BLaER1 (cell line): ENCODE measurements around the gene CGREF1.

ENCODE experiments used
- H3K27ac ChIP-seq: shearing (Covaris generic); formaldehyde crosslinking; 2 replicates; pipeline ENCODE4 v1.8.1; 2022
- H3K27me3 ChIP-seq: shearing (Covaris generic); formaldehyde crosslinking; 2 replicates; pipeline ENCODE4 v1.8.1; 2022
- H3K36me3 ChIP-seq: shearing (Covaris generic); formaldehyde crosslinking; 2 replicates; pipeline ENCODE4 v1.8.1; 2022
- H3K4me1 ChIP-seq: shearing (Covaris generic); formaldehyde crosslinking; 2 replicates; pipeline ENCODE4 v1.8.1; 2022
- H3K4me2 ChIP-seq: shearing (Covaris generic); formaldehyde crosslinking; 2 replicates; pipeline ENCODE4 v1.8.1; 2022
- H3K4me3 ChIP-seq: shearing (Covaris generic); formaldehyde crosslinking; 2 replicates; pipeline ENCODE4 v1.8.1; 2022
- H3K9ac ChIP-seq: shearing (Covaris generic); formaldehyde crosslinking; 2 replicates; pipeline ENCODE4 v1.8.1; 2022
- H3K9me3 ChIP-seq: shearing (Covaris generic); formaldehyde crosslinking; 2 replicates; pipeline ENCODE4 v1.8.1; 2022
- H4K20me1 ChIP-seq: shearing (Covaris generic); formaldehyde crosslinking; 2 replicates; pipeline ENCODE4 v1.8.1; 2022
- Cebpa-rat ChIP-seq: shearing (Covaris generic); IDR thresholded peaks from 2 replicates; pipeline ENCODE4 v1.8.1; 2022

CGREF1 gene

GRCh38 chr2:27089111-27089954, 29.6 kb downstream of the CGREF1 start:
- Histone ChIP-seq H3K4me3 (no peak overlapping the region), H3K27ac (no peak overlapping the region), H3K4me1 (peaks cover 75% of the 10 kb centered on the region), H3K27me3 (no peaks in the 10 kb centered on the region), H4K20me1 (peaks cover 3% of the 10 kb centered on the region; the same call in 1 of the 2 replicates), H3K36me3 (peaks cover 10% of the 10 kb centered on the region), H3K9me3 (no peaks in the 10 kb centered on the region), H3K9ac (no peak overlapping the region), H3K4me2 (peak overlapping the region; percentile 100)
- TF ChIP-seq Cebpa-rat, result no peak

- peaks cover 82% of the 10 kb centered on the region for H3K4me1 ChIP-seq
- no peak overlapping the region for H3K4me3 ChIP-seq
- peaks cover 17% of the 10 kb centered on the region for H3K36me3 ChIP-seq
- H3K4me2 ChIP-seq, result peak overlapping the region; percentile 100
- H3K9me3 ChIP-seq, result no peaks in the 10 kb centered on the region
- H4K20me1 ChIP-seq, result peaks cover 8% of the 10 kb centered on the region; the same call in 1 of the 2 replicates
- no peaks in the 10 kb centered on the region for H3K27me3 ChIP-seq
- no peak overlapping the region for H3K9ac ChIP-seq
- no peak overlapping the region for H3K27ac ChIP-seq
- no peak for TF ChIP-seq Cebpa-rat
Measured at GRCh38 chr2:27088634-27089033, 30.3 kb downstream of the CGREF1 start.

GRCh38 chr2:27087823-27088410, 31.0 kb downstream of the CGREF1 start:
- Histone ChIP-seq H4K20me1 (peaks cover 15% of the 10 kb centered on the region; the same call in 1 of the 2 replicates), H3K36me3 (peaks cover 24% of the 10 kb centered on the region), H3K9me3 (no peaks in the 10 kb centered on the region), H3K4me2 (peak overlapping the region; percentile 100), H3K9ac (no peak overlapping the region), H3K27ac (no peak overlapping the region), H3K4me1 (peaks cover 87% of the 10 kb centered on the region), H3K27me3 (no peaks in the 10 kb centered on the region), H3K4me3 (no peak overlapping the region)
- TF ChIP-seq Cebpa-rat, result no peak

- TF ChIP-seq Cebpa-rat, result no peak
- peak within 1 kb of the TSS; percentile 88 for H3K27ac ChIP-seq
- H3K9me3 ChIP-seq, result no peaks in the 10 kb centered on the region
- H3K4me2 ChIP-seq, result peak within 1 kb of the TSS; percentile 100
- peak within 1 kb of the TSS; percentile 75 for H3K4me3 ChIP-seq
- peaks cover 87% of the 10 kb centered on the region for H3K4me1 ChIP-seq
- no peaks in the 10 kb centered on the region for H3K27me3 ChIP-seq
- H4K20me1 ChIP-seq, result peaks cover 21% of the 10 kb centered on the region; the same call in 1 of the 2 replicates
- H3K36me3 ChIP-seq, result peaks cover 34% of the 10 kb centered on the region
- peak within 1 kb of the TSS; percentile 88 for H3K9ac ChIP-seq
Measured at GRCh38 chr2:27086724-27087593, 32.0 kb downstream of the CGREF1 start, which contains the start of gene KHK. Gene KHK, plus strand, starts transcription at chr2:27086772. Its CDS starts 488 bp downstream, at chr2:27087260.

GRCh38 chr2:27086090-27086723, 32.7 kb downstream of the CGREF1 start:
- Histone ChIP-seq H3K4me3 (peak overlapping the region; percentile 75), H4K20me1 (peaks cover 21% of the 10 kb centered on the region; the same call in 1 of the 2 replicates), H3K36me3 (peaks cover 38% of the 10 kb centered on the region), H3K9ac (peak overlapping the region; percentile 88), H3K4me2 (peak overlapping the region; percentile 100), H3K27me3 (no peaks in the 10 kb centered on the region), H3K9me3 (no peaks in the 10 kb centered on the region), H3K27ac (peak overlapping the region; percentile 88), H3K4me1 (peaks cover 91% of the 10 kb centered on the region)
- no peak for TF ChIP-seq Cebpa-rat

- peaks cover 21% of the 10 kb centered on the region; the same call in 1 of the 2 replicates for H4K20me1 ChIP-seq
Measured at GRCh38 chr2:27085673-27086089, 33.2 kb downstream of the CGREF1 start.

GRCh38 chr2:27085062-27085672, 33.8 kb downstream of the CGREF1 start:
- H3K4me1 ChIP-seq, result peaks cover 91% of the 10 kb centered on the region
- H3K4me2 ChIP-seq, result peak overlapping the region; percentile 100
- H3K27me3 ChIP-seq, result no peaks in the 10 kb centered on the region
- peaks cover 38% of the 10 kb centered on the region for H3K36me3 ChIP-seq
- peak overlapping the region; percentile 88 for H3K27ac ChIP-seq
- H3K9ac ChIP-seq, result peak overlapping the region; percentile 88
- peaks cover 21% of the 10 kb centered on the region; the same call in 1 of the 2 replicates for H4K20me1 ChIP-seq
- H3K4me3 ChIP-seq, result peak overlapping the region; percentile 75
- TF ChIP-seq Cebpa-rat, result no peak
- H3K9me3 ChIP-seq, result no peaks in the 10 kb centered on the region

More at GRCh38 chr2:27085673-27086089, 33.2 kb downstream of the CGREF1 start:
- TF ChIP-seq Cebpa-rat, result no peak
- H3K9ac ChIP-seq, result peak overlapping the region; percentile 88
- no peaks in the 10 kb centered on the region for H3K9me3 ChIP-seq
- H3K27ac ChIP-seq, result peak overlapping the region; percentile 88
- no peaks in the 10 kb centered on the region for H3K27me3 ChIP-seq
- peak overlapping the region; percentile 75 for H3K4me3 ChIP-seq
- peaks cover 91% of the 10 kb centered on the region for H3K4me1 ChIP-seq
- peak overlapping the region; percentile 100 for H3K4me2 ChIP-seq
- H3K36me3 ChIP-seq, result peaks cover 38% of the 10 kb centered on the region

- Histone ChIP-seq H3K9me3 (no peaks in the 10 kb centered on the region), H4K20me1 (peaks cover 21% of the 10 kb centered on the region; the same call in 1 of the 2 replicates), H3K27me3 (no peaks in the 10 kb centered on the region), H3K4me1 (peaks cover 88% of the 10 kb centered on the region), H3K27ac (peak overlapping the region; percentile 88; the same call in 1 of the 2 replicates), H3K36me3 (peaks cover 38% of the 10 kb centered on the region), H3K4me3 (0 out of 2 replicates have a peak overlapping the region, but pooled peaks have one; percentile 18), H3K9ac (0 out of 2 replicates have a peak overlapping the region, but pooled peaks have one; percentile 88), H3K4me2 (peak overlapping the region; percentile 100)
- TF ChIP-seq Cebpa-rat, result no peak
Measured at GRCh38 chr2:27084297-27085061, 34.4 kb downstream of the CGREF1 start.
